HG03469 (cell line): ENCODE data around the gene ZFP3.
"Not testable (repeated sequence)": the region's sequence is repeated elsewhere in the genome, so short reads cannot be mapped to it uniquely, and the experiment has no call there.

Experiments used
- ATAC-seq: cut with Tn5 transposase; IDR thresholded peaks from one replicate; pipeline ENCODE4 v1.9.1; 2021; ENCODE audit warnings: mild to moderate bottlenecking, moderate library complexity, moderate number of reproducible peaks; ENCODE audit not compliant: unreplicated experiment

Gene ZFP3

DNA sequence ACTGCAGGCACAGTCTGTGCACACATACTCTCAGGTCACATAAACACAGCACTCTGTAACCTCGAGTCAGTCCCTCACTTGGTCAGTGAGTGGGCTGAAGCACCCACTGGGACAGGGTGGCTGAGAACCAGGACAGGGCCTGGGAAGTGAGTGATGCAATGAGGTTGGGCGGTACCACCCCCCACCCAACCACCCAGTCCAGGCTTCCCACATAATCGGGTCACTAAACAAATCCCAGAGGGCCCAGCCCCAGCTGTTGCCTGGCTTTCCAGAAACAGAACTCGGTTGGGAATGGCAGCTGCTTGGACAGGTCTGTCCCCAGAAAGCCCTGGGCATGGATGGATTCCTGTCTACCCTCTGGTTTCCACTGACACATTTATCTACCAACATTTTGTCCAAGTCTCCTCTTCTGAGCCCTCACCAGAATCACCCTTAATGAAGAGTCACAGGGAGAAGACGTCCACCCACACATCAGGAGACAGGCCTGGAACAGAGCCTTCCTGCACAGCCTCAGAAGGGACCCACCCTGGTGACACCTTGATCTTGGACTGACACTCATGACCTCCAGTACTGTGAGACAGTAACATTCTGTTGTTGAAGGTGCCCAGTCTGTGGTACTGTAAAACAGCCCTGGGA is 46.0 kb downstream of the ZFP3 start:
- ATAC-seq, result not testable (repeated sequence)

- not testable (repeated sequence) for ATAC-seq
These were observed 46.6 kb downstream of the ZFP3 start for GRCh38 chr17:5124896-5125295.

- ATAC-seq, result no peak
These were observed 48.6 kb downstream of the ZFP3 start for GRCh38 chr17:5126719-5127488.

GRCh38 chr17:5127910-5128309 is 49.6 kb downstream of the ZFP3 start:
- ATAC-seq, result no peak

DNA sequence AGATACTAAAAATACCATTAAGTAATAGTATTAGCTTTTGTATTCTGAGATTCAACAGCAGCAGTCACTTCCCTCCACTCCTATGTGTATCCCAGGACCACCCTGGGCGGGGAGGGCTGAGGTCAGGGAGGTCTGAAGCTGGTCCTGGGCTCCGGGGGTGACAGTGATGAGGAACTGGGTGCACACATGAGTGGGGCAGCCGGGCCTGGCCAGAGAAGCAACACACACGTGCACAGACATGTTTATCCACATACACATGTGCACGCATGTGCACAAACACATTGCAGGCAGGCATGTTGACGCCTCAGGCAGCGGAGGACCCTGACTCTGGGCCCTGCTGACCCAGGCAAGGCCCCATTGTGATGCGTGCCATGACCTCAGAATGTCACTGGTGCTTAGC is 50.1 kb downstream of the ZFP3 start:
- not testable (repeated sequence) for ATAC-seq

DNA sequence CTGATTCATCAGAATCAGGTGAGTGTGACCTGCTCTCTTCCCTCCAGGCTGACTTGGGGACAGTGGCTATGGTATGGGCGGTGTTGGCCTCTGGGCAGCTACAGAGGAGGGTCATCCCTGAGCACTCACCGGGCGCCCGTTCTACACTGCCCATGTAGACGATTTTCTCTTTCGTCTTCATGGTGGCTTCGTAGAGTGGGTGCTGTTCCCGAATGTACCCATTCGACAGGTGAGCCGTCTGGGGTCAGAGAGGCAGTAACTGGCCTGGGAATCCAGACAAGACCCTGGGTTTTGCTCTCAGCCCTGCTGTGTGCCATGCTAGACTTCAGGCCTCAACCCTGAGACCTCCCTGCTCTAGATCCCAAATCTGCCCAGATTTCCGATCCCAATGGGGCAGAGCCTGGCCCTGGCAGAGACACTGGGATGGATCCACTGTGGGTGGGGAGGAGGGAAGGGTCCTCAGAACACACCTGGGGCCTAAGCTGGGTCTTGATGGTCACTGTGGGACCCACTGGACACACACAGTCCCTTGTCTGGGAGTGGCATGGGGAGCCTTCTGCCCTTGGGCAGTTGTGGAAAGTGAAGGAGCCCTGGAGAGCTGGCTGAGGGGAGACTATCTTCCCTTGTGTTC is 50.8 kb downstream of the ZFP3 start:
- ATAC-seq, result no peak

DNA sequence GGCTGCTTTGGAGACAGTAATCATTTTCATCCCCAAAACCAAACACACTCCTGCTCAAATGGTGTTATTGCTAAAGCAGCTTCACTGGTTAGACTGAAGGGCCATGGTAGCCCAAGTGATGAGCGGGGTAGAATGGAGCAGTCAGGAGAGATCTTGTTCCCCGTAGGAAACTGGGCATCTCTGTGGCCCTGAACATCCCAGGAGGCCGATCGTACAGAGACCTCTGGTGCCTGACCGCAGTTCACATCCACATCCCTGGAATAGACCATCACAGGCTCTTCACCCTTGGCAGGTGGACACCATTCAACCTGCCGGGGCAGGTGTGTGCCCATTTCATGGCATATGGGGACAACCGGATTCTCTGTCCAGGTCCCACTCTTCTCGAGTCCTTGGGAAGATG is 51.5 kb downstream of the ZFP3 start:
- ATAC-seq, result not testable (repeated sequence)

- ATAC-seq, result not testable (repeated sequence)
These were observed 52.0 kb downstream of the ZFP3 start for GRCh38 chr17:5130261-5130660.

GRCh38 chr17:5130687-5131086 is 52.4 kb downstream of the ZFP3 start:
- not testable (repeated sequence) for ATAC-seq

DNA sequence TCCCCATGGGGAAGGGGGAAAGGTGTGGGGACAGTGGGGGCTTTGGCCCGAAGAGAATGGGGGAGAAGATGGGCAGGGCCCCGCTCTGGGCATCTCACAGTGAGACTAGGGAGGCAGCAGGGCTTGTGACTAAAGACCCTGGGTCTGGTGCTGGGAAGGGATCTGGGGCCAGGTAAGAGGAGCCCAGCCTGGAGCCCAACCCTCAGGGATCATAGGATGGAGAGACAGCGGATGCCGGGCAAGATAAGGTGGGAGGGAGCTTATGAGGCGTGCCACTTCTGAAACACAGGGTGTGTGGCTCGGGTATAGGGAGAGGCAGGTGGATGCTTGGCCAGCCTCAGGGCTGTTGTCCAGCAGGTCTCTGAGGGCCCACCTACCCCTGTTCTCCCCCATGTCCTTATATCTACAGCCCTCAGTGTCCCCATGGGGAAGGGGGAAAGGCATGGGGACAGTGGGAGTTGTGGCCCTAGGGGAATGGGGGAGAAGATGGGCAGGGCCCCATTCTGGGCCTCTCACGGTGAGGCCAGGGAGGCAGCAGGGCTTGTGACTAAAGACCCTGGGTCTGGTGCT is 53.0 kb downstream of the ZFP3 start:
- no peak for ATAC-seq

- not testable (repeated sequence) for ATAC-seq
These were observed 53.7 kb downstream of the ZFP3 start for GRCh38 chr17:5131799-5132502.

DNA sequence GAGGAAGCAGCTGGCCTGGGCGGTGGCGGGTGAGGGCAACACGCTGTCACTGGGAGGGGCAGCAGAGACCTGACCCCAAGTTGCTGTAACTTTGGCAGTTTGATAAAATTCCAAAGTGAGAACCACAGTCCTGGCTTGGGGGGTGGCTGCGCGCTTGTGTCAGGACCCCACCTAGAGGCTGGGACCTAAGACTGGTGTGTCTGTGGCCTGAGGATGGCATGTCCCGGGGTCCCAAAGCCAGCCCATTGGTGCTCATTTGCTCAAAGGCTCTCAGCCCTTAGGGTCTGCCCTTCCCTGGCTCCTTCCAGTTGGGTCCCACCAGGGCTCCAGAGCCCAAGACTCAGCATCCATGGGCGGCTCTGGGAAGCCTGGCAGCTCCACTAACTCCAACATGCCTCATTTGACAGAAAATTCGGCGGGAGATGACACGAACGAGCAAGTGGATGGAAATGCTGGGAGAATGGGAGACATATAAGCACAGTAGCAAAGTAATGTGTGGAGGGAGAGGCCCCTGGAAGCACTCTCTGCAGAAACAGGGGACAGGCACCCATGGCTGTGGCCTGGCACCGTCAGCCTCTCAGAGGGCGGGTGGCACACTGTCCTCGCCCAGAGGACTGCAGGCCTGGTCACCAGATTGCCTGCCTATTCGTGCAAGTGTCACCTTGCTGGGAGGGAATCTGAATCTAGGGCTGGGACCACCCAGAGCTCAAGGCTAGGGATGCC is 54.4 kb downstream of the ZFP3 start:
- ATAC-seq, result not testable (repeated sequence)

GRCh38 chr17:5133311-5133710 is 55.0 kb downstream of the ZFP3 start:
- no peak for ATAC-seq

- not testable (repeated sequence) for ATAC-seq
These were observed 55.7 kb downstream of the ZFP3 start for GRCh38 chr17:5133961-5134360.

DNA sequence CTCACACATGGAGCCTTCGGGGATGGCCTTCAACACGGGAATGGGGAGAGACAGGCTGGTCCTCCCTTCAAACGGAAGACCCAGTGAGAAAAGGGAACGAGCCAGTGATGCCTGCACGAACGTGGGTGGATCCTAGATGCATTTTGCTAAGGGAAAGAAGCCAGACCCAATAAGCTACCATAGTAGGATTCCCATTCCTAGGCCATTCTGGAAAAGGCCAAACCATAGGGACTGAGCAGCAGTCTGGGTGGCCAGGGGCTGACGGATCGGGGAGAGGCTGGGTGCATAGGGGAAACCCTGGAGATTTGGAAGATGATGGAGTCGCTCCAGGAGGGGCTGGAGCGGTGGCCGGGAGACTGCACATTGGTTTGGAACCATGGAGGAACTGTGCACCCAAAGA is 56.3 kb downstream of the ZFP3 start:
- ATAC-seq, result not testable (repeated sequence)

DNA sequence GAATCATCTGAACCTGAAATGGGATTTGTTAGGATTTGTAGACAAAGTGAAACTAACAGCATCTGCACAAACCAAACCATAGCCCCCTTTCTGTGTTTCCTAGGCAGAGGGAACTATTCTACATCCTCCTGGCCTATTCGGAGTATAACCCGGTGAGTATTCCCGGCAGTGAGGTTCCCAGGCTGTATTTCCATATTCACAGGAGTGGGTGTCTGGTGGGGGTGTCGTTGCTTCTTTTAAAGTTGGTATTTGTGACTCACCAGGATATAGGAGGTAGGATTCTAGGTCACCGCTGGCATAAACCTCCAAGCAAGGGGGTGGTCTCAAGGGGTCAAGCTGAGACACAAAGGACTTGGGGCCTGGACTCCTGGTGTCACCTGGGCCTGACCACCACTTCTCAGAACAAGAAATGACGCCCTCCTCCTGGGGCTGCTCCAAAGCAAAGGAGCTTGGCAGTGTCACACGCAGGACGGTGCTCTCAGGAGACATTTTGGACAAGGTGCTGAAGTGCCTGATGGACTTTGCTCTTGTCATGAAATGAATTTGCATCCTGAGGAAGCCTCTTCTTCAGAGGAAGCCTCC is 57.0 kb downstream of the ZFP3 start:
- not testable (repeated sequence) for ATAC-seq

GRCh38 chr17:5135726-5136579 is 57.7 kb downstream of the ZFP3 start:
- no peak for ATAC-seq

DNA sequence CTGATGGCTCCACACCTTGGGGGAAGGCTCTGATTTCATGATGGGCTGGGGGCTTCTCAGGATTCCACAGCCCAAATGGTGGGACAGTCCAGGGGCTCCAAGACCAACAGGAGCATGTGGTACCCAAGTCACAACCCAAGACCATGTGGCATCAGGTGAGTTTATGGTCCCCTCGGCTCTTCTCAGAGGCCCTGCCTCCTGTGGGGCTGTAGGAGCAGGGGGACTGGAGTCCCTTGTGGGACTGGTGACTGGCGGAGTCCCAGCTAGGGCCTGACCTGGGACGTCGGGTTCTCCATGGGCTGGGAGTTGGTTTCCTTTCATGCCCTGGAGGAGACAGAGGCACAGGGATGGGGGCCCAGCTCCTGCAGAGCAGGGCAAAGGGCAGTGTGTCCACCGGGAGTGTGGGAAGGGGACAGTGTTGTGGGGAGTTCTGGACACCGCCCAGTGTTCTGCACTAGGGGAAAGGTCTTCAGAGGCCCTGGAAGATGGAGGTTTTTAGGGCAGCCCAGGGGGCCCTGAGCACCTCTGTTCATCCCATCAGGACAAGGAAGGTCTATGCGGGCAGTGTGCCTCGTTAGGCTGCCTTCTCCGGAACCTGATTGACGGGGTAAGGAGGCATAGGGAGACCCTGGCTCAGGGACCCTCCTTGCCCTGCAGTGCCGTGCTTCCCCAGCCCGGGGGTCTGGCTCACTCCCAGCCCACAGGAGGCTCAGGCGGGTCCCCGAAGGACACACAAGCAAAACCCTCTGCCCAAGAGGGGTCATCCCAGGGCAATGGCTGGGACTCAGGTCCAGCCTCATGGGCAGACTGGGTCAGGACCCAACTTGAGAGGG is 58.5 kb downstream of the ZFP3 start:
- ATAC-seq, result not testable (repeated sequence)
